DMS 273 treated with DMSO at 0.1 percent for 48 hours (cell line): Measurements from ENCODE around the gene PLIN5.

ENCODE experiments used
- DNase-seq: peaks from one replicate; lab custom pipeline; 2025; lab: John Stamatoyannopoulos, UW

The PLIN5 gene

GRCh38 chr19:4522291-4523002 is 12.6 kb downstream of the PLIN5 start:
- DNase-seq: no peak

DNA sequence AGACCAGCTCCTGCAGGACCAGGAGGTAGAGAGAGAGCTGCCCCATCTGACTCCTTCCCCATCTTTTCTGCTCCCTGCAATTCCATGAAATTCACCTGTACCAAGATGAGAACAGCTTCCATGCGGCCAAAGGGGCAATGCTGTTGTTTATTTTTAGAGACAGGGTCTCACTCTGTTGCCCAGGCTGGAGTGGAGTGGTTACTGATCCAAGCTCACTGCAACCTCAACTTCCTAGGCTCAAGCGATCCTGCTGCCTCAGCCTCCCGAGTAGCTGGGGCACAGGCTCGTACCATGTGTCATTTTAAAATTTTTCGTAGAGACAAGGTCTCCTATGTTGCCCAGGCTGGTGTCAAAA is 13.2 kb downstream of the PLIN5 start:
- no peak for DNase-seq

DNA sequence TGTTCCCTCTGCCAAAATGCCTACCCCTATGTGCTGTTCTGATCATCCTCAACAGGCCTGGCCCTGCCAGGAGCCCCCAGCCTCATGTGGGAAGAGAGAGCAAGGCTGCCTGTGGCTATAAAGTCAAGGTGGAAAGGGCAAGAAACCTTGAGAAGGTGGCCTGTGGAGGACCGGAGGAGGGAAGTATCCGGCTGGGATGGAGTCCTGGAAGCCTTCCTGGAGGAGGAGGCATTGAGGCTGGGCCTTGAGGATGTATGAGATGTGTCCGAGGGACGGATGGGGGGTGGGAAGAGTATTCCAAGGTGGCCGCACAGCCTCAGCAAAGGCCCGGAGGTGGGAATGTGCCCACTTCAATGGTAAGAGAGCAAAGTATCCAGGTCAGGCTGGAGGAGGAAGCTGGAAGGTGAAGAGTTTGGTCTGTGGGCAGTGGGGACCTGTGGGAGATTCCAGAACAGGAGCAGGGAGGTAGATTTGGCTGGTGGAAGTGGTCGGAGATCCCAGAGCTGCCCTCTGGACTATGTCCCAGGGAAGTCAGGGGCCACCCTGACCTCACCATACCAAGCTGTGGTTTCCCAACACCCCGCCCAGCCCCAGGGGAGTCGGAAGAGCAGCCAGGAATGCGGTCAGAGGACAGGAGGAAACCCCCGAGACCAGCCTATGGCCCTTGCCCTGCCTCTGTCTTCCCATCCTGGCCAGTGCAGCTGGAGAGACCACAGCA is 13.7 kb downstream of the PLIN5 start:
- DNase-seq: no peak

DNA sequence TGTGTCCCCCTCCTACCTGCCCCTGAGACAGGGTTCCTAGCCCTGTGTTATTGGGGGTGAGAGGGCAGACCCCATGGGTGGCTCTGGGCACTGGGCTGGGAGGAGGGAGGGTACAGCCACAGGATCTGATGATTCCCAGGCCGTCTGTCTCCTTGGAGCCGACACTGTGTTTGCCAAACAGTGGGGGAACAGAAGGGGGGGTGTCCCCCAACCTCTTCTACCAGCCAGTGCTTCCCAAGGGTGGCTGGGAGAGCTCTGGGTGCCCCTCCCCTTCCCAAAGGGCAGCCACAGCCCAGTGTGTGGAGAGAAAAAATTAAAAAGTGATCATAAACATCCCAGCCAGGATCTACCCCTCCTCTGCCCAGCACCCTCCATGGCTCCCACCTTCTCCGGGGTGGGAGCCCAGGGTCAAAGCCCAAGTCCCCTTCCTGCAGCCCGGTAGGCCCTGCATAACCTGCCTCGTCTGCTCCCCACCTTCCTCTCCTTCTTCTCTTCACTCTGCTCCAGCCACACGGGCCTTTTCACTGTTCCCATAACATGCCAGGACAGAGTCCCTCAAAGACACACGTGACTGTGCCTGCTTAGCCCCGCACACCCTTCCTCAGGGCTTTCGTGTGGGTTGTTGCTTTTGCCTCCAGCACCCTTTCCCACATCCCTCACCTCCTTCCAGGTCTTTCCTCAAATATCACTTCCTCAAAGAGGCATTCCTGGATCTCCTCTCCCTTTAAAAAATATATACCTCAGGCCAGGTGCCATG is 15.3 kb downstream of the PLIN5 start:
- DNase-seq: no peak

DNA sequence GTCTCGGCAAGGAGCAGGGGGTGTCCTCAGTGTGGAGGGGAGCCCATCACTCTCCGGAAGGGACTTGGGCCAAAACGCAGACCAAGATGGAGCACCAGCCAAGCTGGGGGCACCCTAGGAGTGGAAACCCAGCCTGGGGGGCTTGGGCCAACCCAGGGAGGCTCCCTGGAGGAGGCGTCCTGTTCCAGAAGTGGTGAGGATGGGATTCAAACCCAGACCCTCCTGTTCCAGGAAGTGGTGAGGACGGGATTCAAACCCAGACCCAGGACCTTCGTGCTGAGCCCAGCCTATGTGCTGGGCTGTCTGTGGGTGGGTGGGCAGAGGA is 15.9 kb downstream of the PLIN5 start:
- no peak for DNase-seq

DNA sequence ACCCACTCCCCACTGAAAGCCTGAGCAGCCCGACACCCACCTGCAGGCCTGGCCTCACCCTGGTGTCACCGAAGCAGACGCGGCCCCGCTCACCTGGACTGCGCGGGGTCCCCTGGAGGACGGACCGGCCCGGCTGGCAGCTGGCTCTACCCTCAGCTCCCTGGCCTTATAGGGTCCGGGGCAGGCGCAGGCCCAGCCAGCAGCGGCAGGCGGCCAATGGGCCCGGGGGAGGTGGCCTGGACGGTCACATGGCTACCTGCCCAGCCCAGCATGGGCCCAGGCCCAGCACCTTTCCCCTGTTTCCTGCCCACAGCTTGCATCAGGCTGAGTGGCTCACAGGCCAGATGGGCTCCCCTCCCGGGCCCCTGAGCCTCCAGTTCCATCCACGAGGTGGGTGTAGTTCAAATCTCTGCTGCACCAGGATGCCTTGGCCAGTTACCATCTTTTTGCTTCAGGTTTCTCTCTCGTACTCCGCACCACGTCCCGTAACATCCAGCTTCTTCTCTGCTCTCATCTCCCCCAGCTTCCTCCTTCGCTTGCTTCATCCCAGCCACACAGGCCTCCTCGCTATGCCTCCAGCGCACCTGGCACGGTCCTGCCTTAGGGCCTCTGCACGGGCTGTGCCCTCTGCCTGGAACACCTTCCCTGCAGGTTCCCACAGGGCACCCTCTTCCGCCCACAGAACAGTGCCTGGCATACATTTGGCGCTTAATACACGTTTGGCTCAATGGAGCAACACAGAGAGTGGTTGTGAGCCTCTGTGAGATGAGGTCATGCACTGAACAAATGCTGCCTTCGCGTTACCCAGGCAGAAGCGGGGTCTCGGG is 16.5 kb downstream of the PLIN5 start, which contains the start of gene PLIN4:
TSS of gene PLIN4 (minus strand) at position 142 of the 827 bp plus-strand sequence. CDS start 214 bp downstream, outside the sequence.
- no peak for DNase-seq

GRCh38 chr19:4517451-4518057 is 17.5 kb downstream of the PLIN5 start:
- DNase-seq: no peak

- DNase-seq: no peak
Measured at GRCh38 chr19:4516939-4517300, 18.1 kb downstream of the PLIN5 start.

DNA sequence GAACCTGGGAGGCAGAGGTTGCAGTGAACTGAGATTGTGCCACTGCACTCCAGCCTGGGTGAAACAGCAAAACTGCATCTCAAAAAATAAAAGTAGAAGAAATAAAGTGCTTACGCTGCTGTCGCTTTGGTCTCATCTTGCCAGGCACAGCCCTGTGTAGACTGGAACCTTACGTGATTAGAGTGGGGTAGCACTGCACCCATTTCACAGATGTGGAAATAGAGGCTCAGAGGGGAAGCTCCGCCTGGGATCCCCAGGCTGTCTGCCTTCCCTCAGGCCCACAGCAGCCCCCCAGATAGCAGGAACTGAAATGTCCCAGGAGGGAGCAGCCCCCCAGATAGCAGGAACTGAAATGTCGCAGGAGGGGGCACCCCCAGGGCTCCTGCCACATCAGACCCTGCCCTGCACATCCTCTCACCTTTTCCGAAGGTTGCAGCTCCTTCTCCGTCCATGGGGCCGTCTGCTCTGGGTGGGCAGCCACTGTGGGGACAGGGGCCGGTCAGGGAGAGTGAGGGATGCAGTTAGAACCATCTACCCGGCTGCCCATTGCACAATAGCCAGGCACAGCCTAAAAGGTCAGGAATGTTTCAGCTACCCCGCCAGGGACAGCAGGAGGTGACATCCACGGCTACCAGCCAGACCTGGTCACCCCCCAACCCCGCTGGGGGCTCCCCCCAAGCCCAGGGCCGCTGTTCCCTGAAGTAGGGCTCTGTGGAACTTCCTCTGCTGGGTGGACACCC is 18.7 kb downstream of the PLIN5 start:
- no peak for DNase-seq

DNA sequence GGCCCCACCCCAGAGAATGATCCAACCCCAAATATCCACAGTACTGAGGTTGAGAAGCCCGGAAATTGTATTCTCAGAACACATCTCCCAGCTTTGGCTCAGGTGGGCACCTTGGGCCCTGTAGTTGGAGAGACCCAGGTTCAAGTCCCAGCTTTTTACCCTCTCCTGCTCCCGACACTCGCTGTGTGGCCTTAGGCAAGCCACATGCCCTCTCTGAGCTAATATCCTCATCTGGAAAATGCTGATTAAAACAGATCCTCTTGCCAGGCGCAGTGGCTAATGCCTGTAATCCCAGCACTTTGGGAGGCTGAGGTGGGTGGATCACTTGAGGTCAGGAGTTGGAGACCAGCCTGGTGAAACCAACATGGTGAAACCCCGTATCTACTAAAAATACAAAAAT is 19.3 kb downstream of the PLIN5 start:
- no peak for DNase-seq

GRCh38 chr19:4513248-4513647 is 21.8 kb downstream of the PLIN5 start:
- no peak for DNase-seq

- DNase-seq: no peak
Measured at GRCh38 chr19:4512070-4512469, 23.0 kb downstream of the PLIN5 start.

- DNase-seq: no peak
Measured at GRCh38 chr19:4511300-4512054, 23.5 kb downstream of the PLIN5 start.

DNA sequence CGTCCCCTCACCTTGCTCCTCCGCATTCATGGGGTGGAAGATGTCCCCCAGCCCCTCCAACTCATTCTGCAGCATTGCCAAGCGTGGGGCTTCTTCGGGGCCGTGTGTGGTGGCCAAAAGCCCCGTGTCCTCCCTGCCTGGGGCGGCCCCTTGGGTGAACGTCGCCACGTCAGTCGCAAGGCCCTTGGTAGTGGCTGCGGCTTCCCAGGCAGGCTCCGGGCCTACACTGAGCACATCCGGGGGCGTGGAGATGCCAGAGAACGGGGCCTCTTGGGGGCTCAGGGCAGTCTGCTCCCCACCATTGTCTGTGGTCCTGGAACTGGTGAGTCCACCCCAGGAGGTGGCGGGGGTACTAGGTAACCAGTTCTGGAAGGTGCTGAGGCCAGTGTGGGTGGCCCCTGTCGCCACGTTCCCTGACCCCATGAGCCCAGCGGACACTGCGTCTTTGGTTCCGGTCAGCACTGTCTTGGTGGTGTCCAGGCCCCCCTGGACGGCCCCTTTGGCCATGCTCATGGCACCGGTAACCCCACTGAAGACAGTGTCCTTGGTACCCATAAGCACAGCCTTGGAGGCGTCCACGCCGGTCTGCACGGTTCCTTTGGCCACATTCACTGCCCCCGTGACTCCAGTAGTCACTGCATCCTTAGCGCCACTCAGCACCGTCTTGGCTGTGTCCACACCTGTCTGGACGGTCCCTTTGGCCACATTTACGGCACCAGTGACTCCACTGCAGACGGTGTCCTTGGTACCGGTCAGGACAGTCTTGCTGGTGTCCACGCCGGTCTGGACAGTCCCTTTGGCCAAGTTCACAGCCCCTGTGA is 24.4 kb downstream of the PLIN5 start:
- no peak for DNase-seq

- DNase-seq: no peak
Measured at GRCh38 chr19:4508698-4509097, 26.3 kb downstream of the PLIN5 start.

DNA sequence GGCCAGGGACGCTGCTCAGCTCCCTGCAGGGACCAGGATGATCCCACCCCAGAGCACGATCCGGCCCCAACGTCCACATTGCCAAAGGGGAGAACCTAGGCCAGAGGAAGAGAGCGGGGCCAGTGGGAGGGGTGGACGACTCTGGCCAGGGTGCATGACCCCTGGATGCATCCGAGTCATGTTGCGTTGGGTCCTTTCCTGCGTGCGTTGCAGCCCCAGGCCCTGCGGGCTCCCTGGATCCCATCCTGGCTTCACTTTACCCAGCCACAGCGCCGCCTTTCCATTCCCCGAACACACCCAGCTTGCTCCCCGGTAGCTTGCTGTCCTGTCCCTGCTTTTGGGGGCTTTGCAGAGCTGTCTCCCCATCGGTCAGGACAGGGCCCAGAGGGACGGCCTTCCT is 27.2 kb downstream of the PLIN5 start:
- DNase-seq: no peak

GRCh38 chr19:4507150-4507452 is 27.9 kb downstream of the PLIN5 start:
- DNase-seq: no peak

DNA sequence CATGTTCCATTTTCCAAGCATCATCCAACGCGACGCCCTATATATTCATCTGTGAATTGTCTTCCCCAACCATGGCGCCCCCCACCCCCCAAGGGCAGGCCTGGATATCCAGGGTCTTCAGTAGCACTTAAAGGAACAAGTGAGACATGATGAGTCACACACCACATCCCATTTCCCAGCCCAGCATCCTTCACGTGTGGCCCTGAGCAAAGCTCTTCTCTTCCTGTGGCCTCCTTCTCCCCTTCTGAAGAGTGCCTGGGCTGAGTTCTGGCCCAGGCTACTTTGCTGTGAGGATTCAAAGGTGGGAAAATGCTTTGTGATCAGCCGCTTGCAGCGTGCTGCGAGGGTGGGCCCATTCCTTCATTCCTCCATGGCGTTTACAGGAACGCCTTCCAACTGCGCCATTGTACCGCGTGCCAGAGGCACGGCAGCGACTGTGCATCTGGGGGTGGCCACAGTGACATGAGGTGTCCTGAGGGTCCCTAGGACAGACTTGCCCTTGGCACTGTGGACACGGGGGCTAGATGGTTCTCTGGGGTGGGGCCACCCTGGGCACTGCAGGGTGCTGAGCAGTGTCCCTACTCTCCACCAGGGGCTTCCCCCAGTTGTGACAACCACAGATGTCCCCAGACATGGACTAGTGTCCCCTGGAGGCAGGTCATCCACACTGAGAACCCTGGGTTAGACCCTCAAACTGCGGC is 28.4 kb downstream of the PLIN5 start:
- DNase-seq: no peak
